WTC11 (cell line): ENCODE results near the gene CLMP.

Source experiments
- E2F1 ChIP-seq: sonication (generic); formaldehyde crosslinking; IDR thresholded peaks from 2 replicates; pipeline ENCODE4 v1.8.0; 2022; ENCODE audit warnings: mild to moderate bottlenecking, missing genetic modification reagents
- NR2C2 ChIP-seq: sonication (generic); formaldehyde crosslinking; IDR thresholded peaks from 2 replicates; pipeline ENCODE4 v1.8.0; 2022; ENCODE audit warnings: mild to moderate bottlenecking, missing genetic modification reagents
- SMAD3 ChIP-seq: sonication (generic); formaldehyde crosslinking; IDR thresholded peaks from 2 replicates; pipeline ENCODE4 v1.8.0; 2022; ENCODE audit warnings: missing genetic modification reagents, mild to moderate bottlenecking, borderline replicate concordance
- SOX15 ChIP-seq: fragments of 250-450 bp; sonication (Bioruptor Pico); IDR thresholded peaks from 2 replicates; pipeline ENCODE4 v1.9.0; 2021; ENCODE audit warnings: mild to moderate bottlenecking
- SP1 ChIP-seq: sonication (generic); formaldehyde crosslinking; conservative IDR thresholded peaks from 2 replicates; pipeline ENCODE4 v1.8.1; 2022; ENCODE audit warnings: missing genetic modification reagents
- TCF7 ChIP-seq: sonication (generic); formaldehyde crosslinking; IDR thresholded peaks from 2 replicates; pipeline ENCODE4 v1.8.0; 2022; ENCODE audit warnings: mild to moderate bottlenecking, low read depth, missing genetic modification reagents, moderate library complexity
- USF2 ChIP-seq: sonication (generic); formaldehyde crosslinking; IDR thresholded peaks from 2 replicates; pipeline ENCODE4 v1.8.1; 2023; ENCODE audit warnings: mild to moderate bottlenecking, missing genetic modification reagents, moderate library complexity
- ZBTB21 ChIP-seq: sonication (generic); formaldehyde crosslinking; IDR thresholded peaks from 2 replicates; pipeline ENCODE4 v1.8.1; 2023; ENCODE audit warnings: mild to moderate bottlenecking, missing genetic modification reagents, borderline replicate concordance
- TF ChIP-seq, protein P1 (sequence below): fragments of 200-600 bp; IDR thresholded peaks from 2 replicates; pipeline ENCODE4 v1.8.0; 2022; ENCODE audit warnings: antibody characterized with exemption
- TF ChIP-seq, protein P2 (sequence below): sonication (generic); formaldehyde crosslinking; IDR thresholded peaks from 2 replicates; pipeline ENCODE4 v1.8.0; 2023; ENCODE audit warnings: missing genetic modification reagents
- TF ChIP-seq, protein P3 (sequence below): sonication (generic); formaldehyde crosslinking; IDR thresholded peaks from 2 replicates; pipeline ENCODE4 v1.8.1; 2023; ENCODE audit warnings: mild to moderate bottlenecking, missing genetic modification reagents, moderate library complexity
- TF ChIP-seq, protein P4 (sequence below): sonication (generic); formaldehyde crosslinking; IDR thresholded peaks from 2 replicates; pipeline ENCODE4 v1.8.1; 2023; ENCODE audit warnings: mild to moderate bottlenecking, missing genetic modification reagents

DNA sequence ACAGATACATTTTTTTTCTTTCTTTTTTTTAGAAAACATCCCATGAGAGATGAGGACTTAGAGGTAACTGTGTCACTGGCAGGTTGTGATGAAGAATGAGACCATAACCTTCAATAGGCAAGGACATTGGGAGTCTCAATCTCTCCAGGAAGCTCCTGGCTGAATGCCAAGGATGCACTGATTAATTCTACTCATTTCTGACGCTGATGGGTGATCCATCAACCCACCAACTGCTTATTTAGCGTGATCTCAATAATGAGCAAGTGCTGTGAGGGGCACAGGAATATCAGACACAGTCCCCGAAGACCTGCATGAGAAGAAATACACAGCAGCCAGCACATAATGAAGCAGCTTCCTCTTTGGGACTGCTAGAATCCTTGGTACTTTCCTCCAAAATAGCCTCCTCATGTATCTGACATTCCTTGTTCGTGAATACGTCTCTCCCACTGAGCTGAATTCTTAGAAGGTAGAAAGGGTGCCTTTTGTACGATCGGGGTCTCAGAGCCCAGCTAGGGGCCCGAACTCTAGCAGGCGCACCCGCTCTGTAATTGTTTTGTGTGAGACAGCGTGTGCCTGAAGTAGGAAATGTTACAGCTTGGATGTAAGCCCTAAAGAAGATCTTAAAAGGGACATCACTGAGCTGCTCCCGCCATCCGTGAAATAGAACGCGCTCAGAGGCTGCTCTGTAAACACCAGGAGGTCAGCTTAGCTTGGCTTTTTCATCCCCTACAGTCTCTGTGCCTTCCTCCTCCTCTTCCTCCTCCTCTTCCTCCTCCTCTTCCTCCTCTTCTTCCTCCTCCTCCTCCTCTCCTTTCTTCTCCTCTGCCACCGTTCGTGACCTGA lies 7.2 kb downstream of the CLMP start:
- TF ChIP-seq, protein P1, sequence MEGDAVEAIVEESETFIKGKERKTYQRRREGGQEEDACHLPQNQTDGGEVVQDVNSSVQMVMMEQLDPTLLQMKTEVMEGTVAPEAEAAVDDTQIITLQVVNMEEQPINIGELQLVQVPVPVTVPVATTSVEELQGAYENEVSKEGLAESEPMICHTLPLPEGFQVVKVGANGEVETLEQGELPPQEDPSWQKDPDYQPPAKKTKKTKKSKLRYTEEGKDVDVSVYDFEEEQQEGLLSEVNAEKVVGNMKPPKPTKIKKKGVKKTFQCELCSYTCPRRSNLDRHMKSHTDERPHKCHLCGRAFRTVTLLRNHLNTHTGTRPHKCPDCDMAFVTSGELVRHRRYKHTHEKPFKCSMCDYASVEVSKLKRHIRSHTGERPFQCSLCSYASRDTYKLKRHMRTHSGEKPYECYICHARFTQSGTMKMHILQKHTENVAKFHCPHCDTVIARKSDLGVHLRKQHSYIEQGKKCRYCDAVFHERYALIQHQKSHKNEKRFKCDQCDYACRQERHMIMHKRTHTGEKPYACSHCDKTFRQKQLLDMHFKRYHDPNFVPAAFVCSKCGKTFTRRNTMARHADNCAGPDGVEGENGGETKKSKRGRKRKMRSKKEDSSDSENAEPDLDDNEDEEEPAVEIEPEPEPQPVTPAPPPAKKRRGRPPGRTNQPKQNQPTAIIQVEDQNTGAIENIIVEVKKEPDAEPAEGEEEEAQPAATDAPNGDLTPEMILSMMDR: no peak
- TF ChIP-seq USF2 (CRISPR knock-in tag) (no peak), NR2C2 (CRISPR knock-in tag) (no peak), SOX15 (CRISPR knock-in tag) (no peak), E2F1 (CRISPR knock-in tag) (no peak), SMAD3 (no peak), ZBTB21 (CRISPR knock-in tag) (no peak), SP1 (no peak), TCF7 (CRISPR knock-in tag) (no peak)
- TF ChIP-seq, protein P2, sequence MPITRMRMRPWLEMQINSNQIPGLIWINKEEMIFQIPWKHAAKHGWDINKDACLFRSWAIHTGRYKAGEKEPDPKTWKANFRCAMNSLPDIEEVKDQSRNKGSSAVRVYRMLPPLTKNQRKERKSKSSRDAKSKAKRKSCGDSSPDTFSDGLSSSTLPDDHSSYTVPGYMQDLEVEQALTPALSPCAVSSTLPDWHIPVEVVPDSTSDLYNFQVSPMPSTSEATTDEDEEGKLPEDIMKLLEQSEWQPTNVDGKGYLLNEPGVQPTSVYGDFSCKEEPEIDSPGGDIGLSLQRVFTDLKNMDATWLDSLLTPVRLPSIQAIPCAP: no peak
- TF ChIP-seq, protein P3, sequence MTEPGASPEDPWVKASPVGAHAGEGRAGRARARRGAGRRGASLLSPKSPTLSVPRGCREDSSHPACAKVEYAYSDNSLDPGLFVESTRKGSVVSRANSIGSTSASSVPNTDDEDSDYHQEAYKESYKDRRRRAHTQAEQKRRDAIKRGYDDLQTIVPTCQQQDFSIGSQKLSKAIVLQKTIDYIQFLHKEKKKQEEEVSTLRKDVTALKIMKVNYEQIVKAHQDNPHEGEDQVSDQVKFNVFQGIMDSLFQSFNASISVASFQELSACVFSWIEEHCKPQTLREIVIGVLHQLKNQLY: no peak
- TF ChIP-seq, protein P4, sequence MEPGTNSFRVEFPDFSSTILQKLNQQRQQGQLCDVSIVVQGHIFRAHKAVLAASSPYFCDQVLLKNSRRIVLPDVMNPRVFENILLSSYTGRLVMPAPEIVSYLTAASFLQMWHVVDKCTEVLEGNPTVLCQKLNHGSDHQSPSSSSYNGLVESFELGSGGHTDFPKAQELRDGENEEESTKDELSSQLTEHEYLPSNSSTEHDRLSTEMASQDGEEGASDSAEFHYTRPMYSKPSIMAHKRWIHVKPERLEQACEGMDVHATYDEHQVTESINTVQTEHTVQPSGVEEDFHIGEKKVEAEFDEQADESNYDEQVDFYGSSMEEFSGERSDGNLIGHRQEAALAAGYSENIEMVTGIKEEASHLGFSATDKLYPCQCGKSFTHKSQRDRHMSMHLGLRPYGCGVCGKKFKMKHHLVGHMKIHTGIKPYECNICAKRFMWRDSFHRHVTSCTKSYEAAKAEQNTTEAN (CRISPR knock-in tag): no peak
